ENCODE data around the gene OGN.

GRCh38 chr9:92414566-92414965 is 10.2 kb upstream of the OGN start:
- TF ChIP-seq CTCF (tag by site-specific recombination; IDR thresholded peaks at IDR 0.05), result no peak
- no peak for TF ChIP-seq ZNF830 (tag by site-specific recombination; IDR thresholded peaks at IDR 0.05; ENCODE audit: low read depth)
- no peak for TF ChIP-seq ZNF239 (tag by site-specific recombination; IDR thresholded peaks at IDR 0.05)
- no peak for TF ChIP-seq ZNF174 (tag by site-specific recombination; IDR thresholded peaks at IDR 0.05)
- no peak for TF ChIP-seq ATF2 (tag by site-specific recombination; IDR thresholded peaks at IDR 0.05; ENCODE audit: low read depth)
- TF ChIP-seq PATZ1 (tag by site-specific recombination; IDR thresholded peaks at IDR 0.05), result no peak
- TF ChIP-seq ZNF24 (tag by site-specific recombination; IDR thresholded peaks at IDR 0.05), result no peak
- no peak for TF ChIP-seq OSR2 (tag by site-specific recombination; IDR thresholded peaks at IDR 0.05)
- TF ChIP-seq PBX3 (CRISPR knock-in tag; IDR thresholded peaks at IDR 0.05), result no peak
- TF ChIP-seq ZNF416 (tag by site-specific recombination; IDR thresholded peaks at IDR 0.05), result no peak
- no peak for TF ChIP-seq ZBTB21 (tag by site-specific recombination; IDR thresholded peaks at IDR 0.05)
- no peak for TF ChIP-seq ZNF335 (tag by site-specific recombination; conservative IDR thresholded peaks at IDR 0.05)
- TF ChIP-seq ZNF184 (tag by site-specific recombination; IDR thresholded peaks at IDR 0.05), result no peak

Measured in HEK293 (cell line).